Vagina (tissue), 2 donors: ENCODE data around the gene HMGN2. TPM values are rescaled to one million over a fixed set of nuclear protein-coding genes. Genes with fewer than 3 reads are reported as not detected.
"Not testable (repeated sequence)": the region's sequence is repeated elsewhere in the genome, so short reads cannot be mapped to it uniquely, and the experiment has no call there.

Source experiments
- DNase-seq, 2 donors: peaks; one replicate each; pipeline ENCODE4 v3.0.0-alpha.2; 2017; ENCODE audit errors: extremely low spot score in 2 of 2
- H3K27ac ChIP-seq: fragments of 200-600 bp; sonication (generic); one replicate; pipeline ENCODE4 v1.5.1; 2019
- H3K27me3 ChIP-seq: fragments of 200-600 bp; sonication (generic); one replicate; pipeline ENCODE4 v1.5.1; 2019
- H3K36me3 ChIP-seq, 2 donors: fragments of 200-600 bp; sonication (generic); one replicate each; pipeline ENCODE4 v1.5.1; 2017 to 2019
- H3K4me1 ChIP-seq: fragments of 200-600 bp; sonication (generic); one replicate; pipeline ENCODE4 v1.5.1; 2019
- H3K4me3 ChIP-seq, 2 donors: fragments of 200-600 bp; sonication (generic); 1 replicate in 1 of 2; 2 replicates in 1 of 2; pipeline ENCODE4 v1.5.1; 2016 to 2019
- H3K9me3 ChIP-seq: fragments of 200-600 bp; sonication (generic); one replicate; pipeline ENCODE4 v1.5.1; 2019
- CTCF ChIP-seq, 3 experiments: fragments of 450-650 bp in 2 of 3; fragments of 200-600 bp in 1 of 3; sonication (generic) in 1 of 3; IDR thresholded peaks; one replicate each; pipeline ENCODE4 v1.5.1; 2017 to 2019; ENCODE audit warnings: antibody characterized with exemption in 3 of 3, mild to moderate bottlenecking in 2 of 3, moderate library complexity in 2 of 3
- POLR2A ChIP-seq, 2 donors: fragments of 450-650 bp; IDR thresholded peaks; one replicate each; pipeline ENCODE4 v1.6.1; 2017; ENCODE audit warnings: antibody characterized with exemption in 2 of 2, mild to moderate bottlenecking in 2 of 2, moderate library complexity in 2 of 2
- POLR2AphosphoS5 ChIP-seq, 2 donors: sonication (generic); formaldehyde crosslinking; IDR thresholded peaks; one replicate each; pipeline ENCODE4 v1.9.0; 2017; ENCODE audit warnings: antibody characterized with exemption in 2 of 2, mild to moderate bottlenecking in 2 of 2, low read depth in 1 of 2; ENCODE audit not compliant: insufficient read depth in 1 of 2
- intact Hi-C: fragments of 100-400 bp; cut with DNase I; formaldehyde crosslinking; loops from one replicate; pipeline ENCODE4 v1.15.1; 2023
- total RNA-seq: library from RNA; depleted of rRNA; stranded (reverse); fragments of >200 nt; gene quantifications from one replicate; pipeline ENCODE4 v1.2.3, GENCODE V29; 2016

HMGN2 gene
- total RNA-seq, 1 donor from 2014 or later: 127 TPM

GRCh38 chr1:26496861-26497260 is 24.6 kb downstream of the HMGN2 start:
- H3K4me1 ChIP-seq: no peaks in the 10 kb centered on the region
- DNase-seq: no peak
- TF ChIP-seq POLR2A (IDR thresholded peaks at IDR 0.05) (no peak), CTCF (IDR thresholded peaks at IDR 0.05) (no peak), POLR2AphosphoS5 (IDR thresholded peaks at IDR 0.05; ENCODE audit: insufficient read depth in 1 of 2, low read depth in 1 of 2) (no peak)
- H3K27me3 ChIP-seq: no peaks in the 10 kb centered on the region
- intact Hi-C loops: no loop called here
- no peak overlapping the region for H3K4me3 ChIP-seq
- no peaks in the 10 kb centered on the region for H3K36me3 ChIP-seq
- H3K27ac ChIP-seq: no peak overlapping the region
- no peaks in the 10 kb centered on the region for H3K9me3 ChIP-seq

DNA sequence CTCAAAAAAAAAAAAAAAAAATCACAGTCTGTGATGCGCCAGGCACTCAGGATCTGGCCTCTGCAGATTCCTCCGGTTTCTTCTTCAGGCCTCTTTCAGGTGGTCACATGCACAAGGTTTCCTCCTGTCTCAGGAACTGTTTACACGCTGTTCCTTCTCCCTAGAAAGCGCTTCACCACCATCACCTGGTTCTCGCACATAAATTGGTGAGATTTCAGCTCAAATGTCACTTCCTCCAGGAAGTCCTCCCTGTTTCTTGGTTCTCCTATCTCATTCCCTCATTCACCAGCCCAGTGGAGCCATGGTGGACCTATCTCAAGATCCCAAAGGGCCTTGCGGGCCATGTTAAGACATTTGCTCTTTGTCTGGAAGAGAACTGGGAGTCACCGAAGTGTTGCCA is 26.7 kb downstream of the HMGN2 start:
- TF ChIP-seq POLR2A (IDR thresholded peaks at IDR 0.05): no peak
- TF ChIP-seq CTCF (IDR thresholded peaks at IDR 0.05): no peak
- no peak for TF ChIP-seq POLR2AphosphoS5 (IDR thresholded peaks at IDR 0.05; ENCODE audit: insufficient read depth in 1 of 2, low read depth in 1 of 2)
- intact Hi-C loops: no loop called here
- no peak for DNase-seq
- Histone ChIP-seq H3K36me3 (no peaks in the 10 kb centered on the region), H3K4me1 (no peaks in the 10 kb centered on the region), H3K27ac (no peak overlapping the region), H3K9me3 (no peaks in the 10 kb centered on the region), H3K27me3 (no peaks in the 10 kb centered on the region), H3K4me3 (no peak overlapping the region)

- Histone ChIP-seq H3K9me3 (no peaks in the 10 kb centered on the region), H3K4me3 (peak overlapping the region; percentile 63 to 96), H3K27me3 (no peaks in the 10 kb centered on the region), H3K27ac (peak overlapping the region; percentile 91), H3K4me1 (no peaks in the 10 kb centered on the region), H3K36me3 (no peaks in the 10 kb centered on the region)
- intact Hi-C loops: no loop called here
- DNase-seq: peak in 1 of 2 donors; percentile 88
- no peak for TF ChIP-seq POLR2A (IDR thresholded peaks at IDR 0.05)
- no peak for TF ChIP-seq CTCF (IDR thresholded peaks at IDR 0.05)
- TF ChIP-seq POLR2AphosphoS5 (IDR thresholded peaks at IDR 0.05; ENCODE audit: insufficient read depth in 1 of 2, low read depth in 1 of 2): peak in 1 of 2 donors; percentile 81
These were observed 28.4 kb downstream of the HMGN2 start for GRCh38 chr1:26500488-26501175.

DNA sequence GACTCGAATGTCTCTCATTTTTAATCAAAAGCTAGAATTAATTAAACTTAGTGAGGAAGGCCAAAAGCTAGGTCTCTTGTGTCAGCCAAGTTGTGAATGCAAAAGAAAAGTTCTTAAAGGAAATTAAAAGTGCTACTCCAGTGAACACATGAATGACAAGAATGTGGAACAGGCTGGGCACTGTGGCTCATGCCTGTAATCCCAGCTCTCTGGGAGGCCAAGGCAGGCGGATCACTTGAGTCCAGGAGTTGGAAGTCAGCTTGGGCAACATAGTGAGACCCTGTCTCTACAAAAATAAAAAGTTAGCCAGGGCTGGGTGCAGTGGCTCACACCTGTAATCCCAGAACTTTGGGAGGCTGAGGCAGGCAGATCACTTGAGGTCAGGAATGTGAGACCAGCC is 38.5 kb downstream of the HMGN2 start:
- H3K4me3 ChIP-seq, H3K9me3 ChIP-seq, DNase-seq, H3K4me1 ChIP-seq, H3K27me3 ChIP-seq, H3K36me3 ChIP-seq, intact Hi-C loops, H3K27ac ChIP-seq: not testable (repeated sequence)

DNA sequence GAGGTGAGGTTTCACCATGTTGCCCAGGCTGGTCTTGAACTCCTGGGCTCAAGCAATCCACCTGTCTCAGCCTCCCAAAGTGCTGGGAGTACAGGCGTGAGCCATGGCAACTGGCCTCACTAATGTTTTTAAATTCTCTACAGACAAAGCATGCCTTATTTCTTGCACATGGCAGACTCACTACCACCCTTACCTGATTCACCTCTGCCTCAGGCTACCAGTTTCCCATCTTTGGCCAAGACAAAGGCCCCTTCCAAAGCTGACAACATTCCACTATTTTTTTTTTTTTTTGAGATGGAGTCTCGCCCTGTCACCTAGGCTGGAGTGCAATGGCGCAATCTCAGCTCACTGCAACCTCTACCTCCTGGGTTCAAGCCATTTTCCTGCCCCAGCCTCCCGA is 43.6 kb downstream of the HMGN2 start:
- H3K4me1 ChIP-seq, intact Hi-C loops, H3K4me3 ChIP-seq, H3K36me3 ChIP-seq, DNase-seq, H3K27me3 ChIP-seq, H3K9me3 ChIP-seq, H3K27ac ChIP-seq: not testable (repeated sequence)

GRCh38 chr1:26516987-26517765 is 44.9 kb downstream of the HMGN2 start:
- no peaks in the 10 kb centered on the region for H3K9me3 ChIP-seq
- no peak overlapping the region for H3K27ac ChIP-seq
- no peak for TF ChIP-seq CTCF (IDR thresholded peaks at IDR 0.05)
- TF ChIP-seq POLR2A (IDR thresholded peaks at IDR 0.05): no peak
- TF ChIP-seq POLR2AphosphoS5 (IDR thresholded peaks at IDR 0.05; ENCODE audit: insufficient read depth in 1 of 2, low read depth in 1 of 2): no peak
- no peaks in the 10 kb centered on the region for H3K4me1 ChIP-seq
- H3K4me3 ChIP-seq: no peak overlapping the region
- DNase-seq: no peak
- H3K27me3 ChIP-seq: no peaks in the 10 kb centered on the region
- no peaks in the 10 kb centered on the region for H3K36me3 ChIP-seq
- intact Hi-C loops: no loop called here
